Measurements from ENCODE around the gene ZNF423.

ZNF423 gene

GRCh38 chr16:49664221-49665215 is 191.4 kb downstream of the ZNF423 start:
- Histone ChIP-seq H3K27me3 (ENCODE audit: control insufficient read depth, insufficient read depth, low read length) (no peaks in the 10 kb centered on the region), H3K36me3 (ENCODE audit: control insufficient read depth, insufficient read depth, low read length) (no peaks in the 10 kb centered on the region), H3K9ac (ENCODE audit: low read depth, low read length) (no peak overlapping the region), H3K4me3 (ENCODE audit: low read depth, low read length) (no peak overlapping the region), H3K27ac (ENCODE audit: low read depth, low read length) (peak overlapping the region; percentile 18), H3K9me3 (ENCODE audit: control insufficient read depth, insufficient read depth, low read length) (no peaks in the 10 kb centered on the region), H3K4me1 (ENCODE audit: control insufficient read depth, insufficient read depth, low read length) (peaks cover 24% of the 10 kb centered on the region)

GRCh38 chr16:49663081-49664065 is 192.5 kb downstream of the ZNF423 start:
- H3K27me3 ChIP-seq (ENCODE audit: control insufficient read depth, insufficient read depth, low read length) = no peaks in the 10 kb centered on the region
- H3K4me1 ChIP-seq (ENCODE audit: control insufficient read depth, insufficient read depth, low read length) = peaks cover 24% of the 10 kb centered on the region
- H3K36me3 ChIP-seq (ENCODE audit: control insufficient read depth, insufficient read depth, low read length) = no peaks in the 10 kb centered on the region
- H3K4me3 ChIP-seq (ENCODE audit: low read depth, low read length) = no peak overlapping the region
- H3K9me3 ChIP-seq (ENCODE audit: control insufficient read depth, insufficient read depth, low read length) = no peaks in the 10 kb centered on the region
- no peak overlapping the region for H3K27ac ChIP-seq (ENCODE audit: low read depth, low read length)
- H3K9ac ChIP-seq (ENCODE audit: low read depth, low read length) = no peak overlapping the region

GRCh38 chr16:49662569-49662968 is 193.3 kb downstream of the ZNF423 start:
- Histone ChIP-seq H3K4me1 (ENCODE audit: control insufficient read depth, insufficient read depth, low read length) (peaks cover 24% of the 10 kb centered on the region), H3K27ac (ENCODE audit: low read depth, low read length) (no peak overlapping the region), H3K36me3 (ENCODE audit: control insufficient read depth, insufficient read depth, low read length) (no peaks in the 10 kb centered on the region), H3K9me3 (ENCODE audit: control insufficient read depth, insufficient read depth, low read length) (no peaks in the 10 kb centered on the region), H3K27me3 (ENCODE audit: control insufficient read depth, insufficient read depth, low read length) (no peaks in the 10 kb centered on the region), H3K9ac (ENCODE audit: low read depth, low read length) (no peak overlapping the region), H3K4me3 (ENCODE audit: low read depth, low read length) (no peak overlapping the region)

- H3K4me3 ChIP-seq (ENCODE audit: low read depth, low read length) = no peak overlapping the region
- H3K9ac ChIP-seq (ENCODE audit: low read depth, low read length) = no peak overlapping the region
- no peak overlapping the region for H3K27ac ChIP-seq (ENCODE audit: low read depth, low read length)
- no peaks in the 10 kb centered on the region for H3K9me3 ChIP-seq (ENCODE audit: control insufficient read depth, insufficient read depth, low read length)
- H3K27me3 ChIP-seq (ENCODE audit: control insufficient read depth, insufficient read depth, low read length) = no peaks in the 10 kb centered on the region
- no peaks in the 10 kb centered on the region for H3K36me3 ChIP-seq (ENCODE audit: control insufficient read depth, insufficient read depth, low read length)
- peaks cover 19% of the 10 kb centered on the region for H3K4me1 ChIP-seq (ENCODE audit: control insufficient read depth, insufficient read depth, low read length)
Observed at GRCh38 chr16:49661465-49662187, 194.3 kb downstream of the ZNF423 start.

GRCh38 chr16:49660626-49661025 is 195.3 kb downstream of the ZNF423 start:
- H3K27me3 ChIP-seq (ENCODE audit: control insufficient read depth, insufficient read depth, low read length) = no peaks in the 10 kb centered on the region
- H3K4me3 ChIP-seq (ENCODE audit: low read depth, low read length) = no peak overlapping the region
- H3K36me3 ChIP-seq (ENCODE audit: control insufficient read depth, insufficient read depth, low read length) = no peaks in the 10 kb centered on the region
- peaks cover 9% of the 10 kb centered on the region for H3K4me1 ChIP-seq (ENCODE audit: control insufficient read depth, insufficient read depth, low read length)
- no peak overlapping the region for H3K9ac ChIP-seq (ENCODE audit: low read depth, low read length)
- H3K27ac ChIP-seq (ENCODE audit: low read depth, low read length) = no peak overlapping the region
- no peaks in the 10 kb centered on the region for H3K9me3 ChIP-seq (ENCODE audit: control insufficient read depth, insufficient read depth, low read length)

- Histone ChIP-seq H3K9ac (ENCODE audit: low read depth, low read length) (no peak overlapping the region), H3K27ac (ENCODE audit: low read depth, low read length) (no peak overlapping the region), H3K36me3 (ENCODE audit: control insufficient read depth, insufficient read depth, low read length) (no peaks in the 10 kb centered on the region), H3K27me3 (ENCODE audit: control insufficient read depth, insufficient read depth, low read length) (no peaks in the 10 kb centered on the region), H3K4me3 (ENCODE audit: low read depth, low read length) (no peak overlapping the region), H3K9me3 (ENCODE audit: control insufficient read depth, insufficient read depth, low read length) (no peaks in the 10 kb centered on the region), H3K4me1 (ENCODE audit: control insufficient read depth, insufficient read depth, low read length) (no peaks in the 10 kb centered on the region)
Observed at GRCh38 chr16:49659356-49659755, 196.6 kb downstream of the ZNF423 start.

- Histone ChIP-seq H3K36me3 (ENCODE audit: control insufficient read depth, insufficient read depth, low read length) (no peaks in the 10 kb centered on the region), H3K9ac (ENCODE audit: low read depth, low read length) (no peak overlapping the region), H3K4me3 (ENCODE audit: low read depth, low read length) (no peak overlapping the region), H3K9me3 (ENCODE audit: control insufficient read depth, insufficient read depth, low read length) (no peaks in the 10 kb centered on the region), H3K4me1 (ENCODE audit: control insufficient read depth, insufficient read depth, low read length) (no peaks in the 10 kb centered on the region), H3K27me3 (ENCODE audit: control insufficient read depth, insufficient read depth, low read length) (no peaks in the 10 kb centered on the region), H3K27ac (ENCODE audit: low read depth, low read length) (no peak overlapping the region)
Observed at GRCh38 chr16:49658531-49658930, 197.4 kb downstream of the ZNF423 start.

- Histone ChIP-seq H3K9me3 (ENCODE audit: control insufficient read depth, insufficient read depth, low read length) (no peaks in the 10 kb centered on the region), H3K4me1 (ENCODE audit: control insufficient read depth, insufficient read depth, low read length) (no peaks in the 10 kb centered on the region), H3K36me3 (ENCODE audit: control insufficient read depth, insufficient read depth, low read length) (no peaks in the 10 kb centered on the region), H3K4me3 (ENCODE audit: low read depth, low read length) (no peak overlapping the region), H3K27me3 (ENCODE audit: control insufficient read depth, insufficient read depth, low read length) (no peaks in the 10 kb centered on the region), H3K27ac (ENCODE audit: low read depth, low read length) (no peak overlapping the region), H3K9ac (ENCODE audit: low read depth, low read length) (no peak overlapping the region)
Observed at GRCh38 chr16:49657736-49658465, 198.0 kb downstream of the ZNF423 start.

- Histone ChIP-seq H3K4me3 (ENCODE audit: low read depth, low read length) (no peak overlapping the region), H3K9ac (ENCODE audit: low read depth, low read length) (no peak overlapping the region), H3K27ac (ENCODE audit: low read depth, low read length) (no peak overlapping the region), H3K36me3 (ENCODE audit: control insufficient read depth, insufficient read depth, low read length) (no peaks in the 10 kb centered on the region), H3K27me3 (ENCODE audit: control insufficient read depth, insufficient read depth, low read length) (no peaks in the 10 kb centered on the region), H3K9me3 (ENCODE audit: control insufficient read depth, insufficient read depth, low read length) (no peaks in the 10 kb centered on the region), H3K4me1 (ENCODE audit: control insufficient read depth, insufficient read depth, low read length) (no peaks in the 10 kb centered on the region)
Observed at GRCh38 chr16:49654425-49654824, 201.5 kb downstream of the ZNF423 start.

GRCh38 chr16:49653577-49653976 is 202.3 kb downstream of the ZNF423 start:
- peaks cover 7% of the 10 kb centered on the region for H3K9me3 ChIP-seq (ENCODE audit: control insufficient read depth, insufficient read depth, low read length)
- H3K27ac ChIP-seq (ENCODE audit: low read depth, low read length) = no peak overlapping the region
- no peak overlapping the region for H3K4me3 ChIP-seq (ENCODE audit: low read depth, low read length)
- H3K27me3 ChIP-seq (ENCODE audit: control insufficient read depth, insufficient read depth, low read length) = no peaks in the 10 kb centered on the region
- no peaks in the 10 kb centered on the region for H3K4me1 ChIP-seq (ENCODE audit: control insufficient read depth, insufficient read depth, low read length)
- H3K36me3 ChIP-seq (ENCODE audit: control insufficient read depth, insufficient read depth, low read length) = no peaks in the 10 kb centered on the region
- H3K9ac ChIP-seq (ENCODE audit: low read depth, low read length) = no peak overlapping the region

Measured in HUES48 (cell line).